ENCODE data around the gene PCDH18. TPM values are rescaled to one million over a fixed set of nuclear protein-coding genes. Genes with fewer than 3 reads are reported as not detected.

PCDH18 gene
- polyA plus RNA-seq, 1 donor (not counting 4 experiments of a cell fraction or from before 2014, with no cell fraction given), result 0.08 TPM

DNA sequence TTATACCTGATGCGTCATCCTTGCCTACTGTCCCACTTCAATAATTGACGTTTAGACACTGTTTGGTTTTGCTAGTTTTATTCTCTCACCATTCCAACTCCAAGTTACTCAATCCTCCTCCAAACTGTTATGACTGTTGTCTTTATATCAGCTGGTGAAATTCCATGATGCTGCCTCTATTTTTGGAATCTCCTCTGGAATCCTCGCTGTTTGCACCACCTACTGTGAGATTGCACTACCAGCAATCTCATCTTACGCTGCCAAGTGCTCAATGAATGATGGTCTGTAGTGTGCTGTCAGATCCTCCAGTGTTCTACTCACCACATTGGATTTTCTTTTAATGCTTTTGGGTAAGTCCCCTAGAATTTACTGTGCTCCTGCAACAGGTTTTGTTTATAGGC lies 13.2 kb upstream of the PCDH18 start:
- no peaks in the 10 kb centered on the region for H3K9me3 ChIP-seq (ENCODE audit: control insufficient read depth, low read depth, low read length)
- H3K79me2 ChIP-seq (ENCODE audit: control insufficient read depth, insufficient read depth, low read length), result no peaks in the 10 kb centered on the region
- H3K27ac ChIP-seq (ENCODE audit: control insufficient read depth, insufficient read depth, low read length), result no peak overlapping the region
- no peaks in the 10 kb centered on the region for H4K20me1 ChIP-seq (ENCODE audit: control insufficient read depth, extremely low read depth, insufficient read depth, low read length)
- FAIRE-seq, result no peak
- no peaks in the 10 kb centered on the region for H3K36me3 ChIP-seq (ENCODE audit: control insufficient read depth in 2 of 2, extremely low read depth in 1 of 2, insufficient read depth in 2 of 2, low read length in 2 of 2)
- no peaks in the 10 kb centered on the region for H3K9me1 ChIP-seq (ENCODE audit: control insufficient read depth, extremely low read depth, insufficient read depth, low read length)
- dilution Hi-C loops (cut with MboI; ENCODE audit: extremely low pct_ligation_motif_present, low sequenced_read_pairs), result no loop called here
- no peak overlapping the region for H2AFZ ChIP-seq (ENCODE audit: control insufficient read depth, low read length)
- no peaks in the 10 kb centered on the region for H3K27me3 ChIP-seq (ENCODE audit: control insufficient read depth, extremely low read depth, insufficient read depth, low read length)
- H3K4me1 ChIP-seq (ENCODE audit: control insufficient read depth, extremely low read depth, insufficient read depth, low read length), result no peaks in the 10 kb centered on the region
- no peak for DNase-seq (ENCODE audit: low read depth, low spot score)
- no peak overlapping the region for H3K9ac ChIP-seq (ENCODE audit: control insufficient read depth, extremely low read depth, insufficient read depth, low read length)
- H3K4me3 ChIP-seq (ENCODE audit: control insufficient read depth in 2 of 3, extremely low read depth in 1 of 3, insufficient read depth in 2 of 3, low read depth in 1 of 3, low read length in 3 of 3), result no peak overlapping the region
- TF ChIP-seq CTCF (optimal IDR thresholded peaks at IDR 0.05 in 1 of 3, IDR thresholded peaks at IDR 0.05 in 1 of 3, conservative IDR thresholded peaks at IDR 0.05 in 1 of 3; ENCODE audit: extremely low read depth in 1 of 3, insufficient read depth in 2 of 3, low read length in 3 of 3) (no peak), EZH2 (IDR thresholded peaks at IDR 0.05; ENCODE audit: low read length) (no peak)
- H3K4me2 ChIP-seq (ENCODE audit: control insufficient read depth, extremely low read depth, insufficient read depth, low read depth, low read length), result no peak overlapping the region

- FAIRE-seq, result no peak
- Histone ChIP-seq H3K36me3 (ENCODE audit: control insufficient read depth in 2 of 2, extremely low read depth in 1 of 2, insufficient read depth in 2 of 2, low read length in 2 of 2) (no peaks in the 10 kb centered on the region), H2AFZ (ENCODE audit: control insufficient read depth, low read length) (no peak overlapping the region), H3K4me2 (ENCODE audit: control insufficient read depth, extremely low read depth, insufficient read depth, low read depth, low read length) (no peak overlapping the region), H3K4me3 (ENCODE audit: control insufficient read depth in 2 of 3, extremely low read depth in 1 of 3, insufficient read depth in 2 of 3, low read depth in 1 of 3, low read length in 3 of 3) (no peak overlapping the region), H3K9me1 (ENCODE audit: control insufficient read depth, extremely low read depth, insufficient read depth, low read length) (no peaks in the 10 kb centered on the region), H3K9me3 (ENCODE audit: control insufficient read depth, low read depth, low read length) (no peaks in the 10 kb centered on the region), H3K79me2 (ENCODE audit: control insufficient read depth, insufficient read depth, low read length) (no peaks in the 10 kb centered on the region), H3K27me3 (ENCODE audit: control insufficient read depth, extremely low read depth, insufficient read depth, low read length) (no peaks in the 10 kb centered on the region), H4K20me1 (ENCODE audit: control insufficient read depth, extremely low read depth, insufficient read depth, low read length) (no peaks in the 10 kb centered on the region), H3K9ac (ENCODE audit: control insufficient read depth, extremely low read depth, insufficient read depth, low read length) (no peak overlapping the region), H3K4me1 (ENCODE audit: control insufficient read depth, extremely low read depth, insufficient read depth, low read length) (no peaks in the 10 kb centered on the region), H3K27ac (ENCODE audit: control insufficient read depth, insufficient read depth, low read length) (no peak overlapping the region)
- dilution Hi-C loops (cut with MboI; ENCODE audit: extremely low pct_ligation_motif_present, low sequenced_read_pairs), result no loop called here
- no peak for DNase-seq (ENCODE audit: low read depth, low spot score)
- no peak for TF ChIP-seq EZH2 (IDR thresholded peaks at IDR 0.05; ENCODE audit: low read length)
- TF ChIP-seq CTCF (optimal IDR thresholded peaks at IDR 0.05 in 1 of 3, IDR thresholded peaks at IDR 0.05 in 1 of 3, conservative IDR thresholded peaks at IDR 0.05 in 1 of 3; ENCODE audit: extremely low read depth in 1 of 3, insufficient read depth in 2 of 3, low read length in 3 of 3), result no peak
Measured at GRCh38 chr4:137543648-137544047, 11.4 kb upstream of the PCDH18 start.

All from keratinocyte (primary cell).